NCI-H1092 (cell line): Measurements from ENCODE around the gene FOXA3.
"Not testable (repeated sequence)": the region's sequence is repeated elsewhere in the genome, so short reads cannot be mapped to it uniquely, and the experiment has no call there.

Experiments
- DNase-seq: peaks from one replicate; lab custom pipeline; 2025; lab: John Stamatoyannopoulos, UW

The FOXA3 gene

DNA sequence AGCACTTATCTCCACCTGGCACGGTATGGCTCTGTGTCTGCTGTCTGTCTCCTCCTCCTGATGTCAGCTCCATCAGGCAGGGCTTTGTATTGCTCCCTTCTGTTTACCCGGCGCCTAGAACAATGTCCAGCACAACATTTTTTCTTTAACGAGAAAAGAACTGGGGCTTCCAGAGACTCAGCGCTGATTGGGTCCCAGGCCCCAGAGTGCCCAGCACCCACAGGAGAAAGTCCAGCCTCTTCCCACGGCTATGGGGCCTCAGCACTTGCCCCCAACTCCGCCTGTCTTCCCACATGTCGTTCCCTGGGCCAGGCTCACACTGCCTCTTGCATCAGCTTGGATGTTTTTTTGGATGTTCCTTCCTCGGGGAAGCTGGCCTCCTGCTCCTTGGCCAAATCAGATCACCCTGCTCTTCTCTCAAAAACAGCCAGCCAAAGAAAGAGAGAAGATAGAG is 31.4 kb downstream of the FOXA3 start:
- DNase-seq: no peak

- DNase-seq: not testable (repeated sequence)
These were observed 32.0 kb downstream of the FOXA3 start for GRCh38 chr19:45895983-45896599.

GRCh38 chr19:45897261-45897812 is 33.2 kb downstream of the FOXA3 start:
- no peak for DNase-seq

GRCh38 chr19:45899253-45899652 is 35.1 kb downstream of the FOXA3 start:
- DNase-seq: no peak

DNA sequence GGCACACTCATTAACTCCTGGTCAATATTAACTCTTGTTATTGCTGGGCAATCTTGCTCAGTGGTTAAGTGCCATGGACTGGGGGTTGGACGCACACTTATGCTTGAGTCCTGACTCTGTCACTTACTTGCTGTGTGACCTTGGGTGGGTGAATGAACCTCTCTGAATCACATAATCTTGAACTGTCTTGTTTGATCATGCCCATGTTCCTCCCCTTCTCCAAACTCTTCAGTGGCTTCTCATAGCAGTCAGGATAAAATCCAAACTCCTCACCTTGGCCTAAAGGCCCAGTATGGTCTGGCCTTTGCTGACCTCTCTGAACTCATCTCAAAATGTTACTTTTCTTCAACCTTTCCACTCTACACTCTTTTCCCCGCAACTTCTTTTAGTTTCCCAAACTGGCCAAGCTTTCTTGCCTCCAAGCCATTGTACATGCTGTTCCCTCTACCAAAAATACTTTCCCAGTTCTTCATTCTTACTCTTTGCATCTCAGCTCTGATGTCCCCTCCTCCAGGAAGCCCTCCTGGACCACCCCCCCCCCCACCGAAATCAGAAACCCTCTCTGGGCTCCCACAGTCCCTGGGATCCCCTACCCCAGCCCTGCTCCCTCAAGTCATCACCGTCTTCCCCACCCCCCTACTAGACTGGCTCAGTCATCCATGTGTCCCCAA is 35.9 kb downstream of the FOXA3 start:
- DNase-seq: no peak

GRCh38 chr19:45900738-45901431 is 36.8 kb downstream of the FOXA3 start:
- DNase-seq: no peak

DNA sequence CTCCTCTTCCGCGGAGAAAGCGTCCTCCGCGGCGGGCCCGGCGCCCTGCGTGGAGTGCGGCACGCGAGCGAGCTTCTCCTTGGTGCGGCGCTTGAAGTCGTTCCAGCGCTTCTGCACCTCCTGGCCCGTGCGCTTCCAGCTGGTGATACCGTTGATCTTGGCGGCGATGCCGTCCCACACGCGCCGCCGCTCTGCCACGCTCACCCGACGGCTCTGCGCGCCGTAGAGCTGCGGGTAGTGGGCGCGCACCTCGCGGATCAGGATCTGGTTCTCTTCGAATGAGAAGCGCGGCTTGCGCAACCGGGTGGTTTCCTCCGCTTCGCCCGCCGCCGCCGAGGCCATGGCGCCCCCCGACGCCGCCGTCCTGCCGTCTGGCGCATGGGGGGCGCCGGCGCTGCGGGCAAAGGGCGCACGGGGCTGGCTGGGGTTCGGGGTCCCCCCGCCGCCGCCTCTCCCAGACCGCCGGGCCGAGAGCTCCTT is 37.3 kb downstream of the FOXA3 start:
- DNase-seq: no peak

- DNase-seq: no peak
These were observed 38.0 kb downstream of the FOXA3 start, which contains the start of gene MYPOP for GRCh38 chr19:45901912-45902650. Gene MYPOP (minus strand): TSS chr19:45902613. CDS start chr19:45901773, 840 bp downstream.

DNA sequence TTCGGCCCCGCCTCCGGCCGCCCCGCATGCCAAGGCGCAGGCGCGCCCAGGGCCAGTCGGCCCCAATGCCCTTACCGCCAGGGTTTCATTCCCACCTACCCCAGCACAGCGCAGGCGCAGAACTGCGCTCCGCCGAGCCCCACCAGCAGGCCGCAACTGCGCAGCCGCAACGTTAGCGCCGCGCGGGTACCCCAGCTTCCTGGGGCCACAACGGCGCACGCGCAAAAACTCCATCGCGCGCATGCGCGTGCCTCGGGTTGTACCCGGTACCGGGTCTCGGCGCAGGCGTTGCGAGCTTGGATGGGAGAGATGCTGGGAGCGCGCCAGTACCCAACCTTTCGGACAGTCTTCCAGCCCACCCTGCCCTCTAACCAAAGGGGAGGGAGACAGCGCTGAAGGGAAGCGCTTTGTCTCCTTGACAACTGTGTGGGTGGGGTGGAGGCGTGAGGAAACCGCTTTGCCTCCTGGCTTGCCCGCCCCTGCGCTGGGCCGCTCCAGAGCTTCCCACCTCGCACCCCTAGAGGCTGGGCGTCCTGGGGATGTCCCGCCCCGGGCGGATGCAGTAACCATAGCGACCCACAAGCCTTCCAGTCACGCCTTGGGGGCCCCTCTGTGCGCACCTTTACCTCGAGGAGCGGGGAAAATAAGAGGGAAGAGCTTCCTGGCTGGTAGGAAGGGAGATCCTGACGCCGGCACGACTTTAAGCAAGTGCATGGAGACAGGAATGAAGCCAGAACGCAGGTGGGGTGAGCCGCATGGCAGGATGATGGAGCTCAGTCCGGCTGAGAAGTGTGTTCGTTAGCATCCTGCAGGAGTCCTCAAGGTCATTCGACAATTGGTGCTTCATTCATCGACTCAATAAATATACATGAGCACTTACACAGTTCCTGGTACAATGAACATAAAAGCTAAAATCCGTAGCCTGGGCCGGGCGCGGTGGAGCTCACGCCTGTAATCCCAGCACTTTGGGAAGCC is 38.8 kb downstream of the FOXA3 start:
- DNase-seq: peak; percentile 94

GRCh38 chr19:45905011-45905410 is 40.9 kb downstream of the FOXA3 start:
- DNase-seq: no peak

GRCh38 chr19:45906221-45906620 is 42.1 kb downstream of the FOXA3 start:
- DNase-seq: no peak

- DNase-seq: no peak
These were observed 44.8 kb downstream of the FOXA3 start for GRCh38 chr19:45908956-45909355.

GRCh38 chr19:45911291-45911690 is 47.2 kb downstream of the FOXA3 start:
- DNase-seq: no peak

GRCh38 chr19:45913874-45914830 is 50.0 kb downstream of the FOXA3 start, which contains the start of gene NANOS2:
Gene NANOS2 (minus strand): TSS chr19:45914778. CDS start chr19:45914693, 85 bp downstream.
- DNase-seq: no peak

DNA sequence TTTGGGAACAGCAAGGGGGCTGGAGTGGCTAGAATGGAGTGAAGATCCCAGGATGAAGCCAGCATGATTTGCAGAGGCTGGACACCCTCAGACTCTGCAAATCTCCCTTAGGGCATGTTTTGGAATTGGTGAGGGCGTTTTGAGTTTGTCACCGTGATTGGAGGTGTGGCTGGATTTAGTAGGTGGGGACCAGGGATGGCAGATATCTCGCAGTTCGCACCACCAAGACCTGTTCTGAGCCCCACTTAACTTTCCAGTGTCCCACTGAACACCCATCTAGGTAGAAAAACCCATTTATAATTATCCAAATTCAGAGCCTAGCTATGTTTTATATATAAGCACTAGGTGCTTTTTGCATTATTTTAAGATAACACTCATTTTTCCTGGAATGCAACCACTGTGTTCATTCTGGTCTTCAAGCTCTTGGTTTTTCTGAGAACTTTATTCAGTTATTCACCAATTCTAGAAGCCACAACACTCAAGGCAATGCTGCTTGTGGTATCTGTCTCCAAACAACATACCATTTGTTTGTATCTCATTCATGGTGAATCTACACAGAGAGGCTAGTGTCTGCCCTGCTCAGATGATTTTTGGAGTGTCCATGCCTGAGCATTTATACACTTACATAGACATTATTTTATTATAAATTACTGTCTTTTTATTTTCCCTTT is 53.4 kb downstream of the FOXA3 start:
- no peak for DNase-seq

DNA sequence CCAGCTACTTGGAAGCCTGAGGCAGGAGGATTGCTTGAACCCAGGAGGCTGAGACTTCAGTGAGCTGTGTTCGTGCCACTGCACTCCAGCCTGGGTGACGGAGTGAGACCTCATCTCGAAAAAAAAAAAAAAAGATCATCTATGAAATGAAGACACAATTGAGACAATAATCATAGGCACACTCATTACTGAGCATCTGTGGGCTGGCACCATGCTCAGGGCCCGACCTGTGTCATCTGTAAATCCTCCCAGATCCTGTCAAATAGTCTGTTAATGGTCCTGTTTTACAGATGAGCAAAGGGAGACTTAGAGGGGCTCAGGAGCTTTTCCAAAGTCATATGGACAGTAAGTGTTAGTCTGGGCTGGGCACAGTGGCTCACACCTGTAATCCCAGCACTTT is 54.6 kb downstream of the FOXA3 start:
- DNase-seq: no peak

DNA sequence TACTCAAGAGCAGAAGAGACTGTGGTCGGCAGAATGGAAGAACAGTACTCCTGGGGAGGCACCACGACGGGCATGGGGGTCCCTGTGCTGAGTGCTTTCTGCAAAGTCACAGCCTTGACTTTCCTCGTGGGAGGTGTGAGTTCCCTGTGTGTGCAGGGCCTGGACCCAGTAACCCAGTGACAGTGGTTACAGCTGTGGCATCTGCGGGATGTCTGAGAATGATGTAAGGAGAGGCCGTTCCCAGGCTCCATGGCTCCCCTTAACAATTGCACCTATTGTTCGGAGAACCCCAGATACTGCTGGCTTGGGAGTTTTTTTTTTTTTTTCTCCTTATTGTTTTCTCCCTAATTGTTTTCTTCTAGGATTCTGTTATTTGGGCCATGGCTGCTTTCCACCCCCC is 55.6 kb downstream of the FOXA3 start:
- no peak for DNase-seq

DNA sequence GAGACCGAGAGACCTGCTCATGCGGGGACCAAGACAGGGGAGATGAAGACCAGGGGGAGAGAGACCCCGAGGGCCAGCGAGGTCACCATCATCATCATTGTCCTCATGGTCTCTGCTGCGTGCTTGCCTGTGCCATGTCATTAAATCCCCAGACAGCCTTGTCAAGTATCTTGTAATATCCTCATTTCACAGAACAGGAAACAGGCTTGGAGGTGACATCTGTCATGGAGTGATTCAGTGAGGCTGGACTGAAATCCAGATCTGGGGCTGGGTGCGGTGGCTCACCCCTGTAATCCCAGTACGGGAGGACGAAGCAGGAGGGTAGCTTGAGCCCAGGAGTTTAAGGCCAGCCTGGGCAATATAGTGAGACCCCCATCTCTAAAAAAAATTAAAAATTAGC is 56.3 kb downstream of the FOXA3 start:
- DNase-seq: no peak

GRCh38 chr19:45922281-45922680 is 58.2 kb downstream of the FOXA3 start:
- no peak for DNase-seq
